H9 (cell line): ENCODE results near the gene NCAM2. TPM values are rescaled to one million over a fixed set of nuclear protein-coding genes. Genes with fewer than 3 reads are reported as not detected.

Experiments
- DNase-seq: peaks from one replicate; pipeline ENCODE4 v3.0.0-alpha.2; 2017
- H2AFZ ChIP-seq: one replicate; pipeline ENCODE4 v1.6.1; 2013; ENCODE audit warnings: mild to moderate bottlenecking, low read length, control low read depth, moderate library complexity
- H2AK5ac ChIP-seq: 2 replicates; pipeline ENCODE4 v1.6.1; 2013; ENCODE audit warnings: low read length, control low read depth, mixed read lengths; ENCODE audit not compliant: insufficient read length
- H2BK120ac ChIP-seq: one replicate; pipeline ENCODE4 v1.6.1; 2013; ENCODE audit warnings: low read depth, mild to moderate bottlenecking, low read length, control low read depth, inconsistent platforms; ENCODE audit not compliant: poor library complexity, severe bottlenecking
- H2BK12ac ChIP-seq: 2 replicates; pipeline ENCODE4 v1.6.1; 2013; ENCODE audit warnings: low read length, control low read depth, mixed read lengths, low read depth; ENCODE audit not compliant: insufficient read length
- H2BK15ac ChIP-seq: 2 replicates; pipeline ENCODE4 v1.6.1; 2013; ENCODE audit warnings: low read depth, low read length, control low read depth
- H2BK20ac ChIP-seq: one replicate; pipeline ENCODE4 v1.6.1; 2013; ENCODE audit warnings: low read depth, mild to moderate bottlenecking, low read length, control low read depth, inconsistent platforms; ENCODE audit not compliant: poor library complexity, severe bottlenecking
- H2BK5ac ChIP-seq: 2 replicates; pipeline ENCODE4 v1.6.1; 2013; ENCODE audit warnings: low read length, control low read depth, mixed read lengths; ENCODE audit not compliant: insufficient read length
- H3K14ac ChIP-seq: 2 replicates; pipeline ENCODE4 v1.6.1; 2013; ENCODE audit warnings: low read length, control low read depth; ENCODE audit not compliant: insufficient read depth
- H3K18ac ChIP-seq: 2 replicates; pipeline ENCODE4 v1.6.1; 2013; ENCODE audit warnings: low read depth, mild to moderate bottlenecking, mixed read lengths, low read length, control low read depth; ENCODE audit not compliant: insufficient read length
- H3K23ac ChIP-seq: 2 replicates; pipeline ENCODE4 v1.6.1; 2013; ENCODE audit warnings: low read length, control low read depth, mixed read lengths, low read depth; ENCODE audit not compliant: insufficient read length
- H3K23me2 ChIP-seq: 2 replicates; pipeline ENCODE4 v1.6.1; 2013; ENCODE audit warnings: low read depth, mild to moderate bottlenecking, mixed read lengths, low read length, control low read depth; ENCODE audit not compliant: insufficient read length, poor library complexity, severe bottlenecking
- H3K27ac ChIP-seq: 2 replicates; pipeline ENCODE4 v1.5.1; 2013; ENCODE audit warnings: low read length, control low read depth, mixed read lengths, low read depth; ENCODE audit not compliant: insufficient read length
- H3K27me3 ChIP-seq: 2 replicates; pipeline ENCODE4 v1.6.1; 2013; ENCODE audit warnings: low read length, control low read depth, inconsistent platforms; ENCODE audit not compliant: insufficient read depth
- H3K4ac ChIP-seq: 2 replicates; pipeline ENCODE4 v1.6.1; 2013; ENCODE audit warnings: low read depth, mild to moderate bottlenecking, control low read depth, inconsistent platforms, low read length, moderate library complexity
- H3K4me1 ChIP-seq: 2 replicates; pipeline ENCODE4 v1.6.1; 2013; ENCODE audit warnings: low read length, control low read depth, inconsistent platforms; ENCODE audit not compliant: insufficient read depth
- H3K4me2 ChIP-seq: 2 replicates; pipeline ENCODE4 v1.6.1; 2013; ENCODE audit warnings: low read length, control low read depth, mixed read lengths; ENCODE audit not compliant: insufficient read length, insufficient read depth
- H3K56ac ChIP-seq: 2 replicates; pipeline ENCODE4 v1.6.1; 2013; ENCODE audit warnings: low read depth, mild to moderate bottlenecking, mixed read lengths, low read length, control low read depth; ENCODE audit not compliant: insufficient read length
- H3K79me1 ChIP-seq: 2 replicates; pipeline ENCODE4 v1.6.1; 2013; ENCODE audit warnings: low read depth, mild to moderate bottlenecking, moderate library complexity, low read length, control low read depth, inconsistent platforms; ENCODE audit not compliant: insufficient read depth, poor library complexity, severe bottlenecking
- H3K79me2 ChIP-seq: 2 replicates; pipeline ENCODE4 v1.6.1; 2013; ENCODE audit warnings: low read length, control low read depth, inconsistent platforms; ENCODE audit not compliant: insufficient read depth
- H3K9ac ChIP-seq: 2 replicates; pipeline ENCODE4 v1.6.1; 2013; ENCODE audit warnings: low read length, control low read depth, mixed read lengths; ENCODE audit not compliant: insufficient read length; ENCODE audit errors: extremely low read depth
- H3K9me3 ChIP-seq: one replicate; pipeline ENCODE4 v1.6.1; 2013; ENCODE audit warnings: low read depth, low read length, inconsistent platforms; ENCODE audit not compliant: control insufficient read depth
- H3T11ph ChIP-seq: one replicate; pipeline ENCODE4 v1.6.1; 2013; ENCODE audit warnings: mild to moderate bottlenecking, low read length, control low read depth, inconsistent platforms
- H4K20me1 ChIP-seq: one replicate; pipeline ENCODE4 v1.6.1; 2013; ENCODE audit not compliant: control insufficient read depth, insufficient read length, insufficient read depth
- H4K5ac ChIP-seq: 2 replicates; pipeline ENCODE4 v1.6.1; 2013; ENCODE audit warnings: low read depth, mild to moderate bottlenecking, mixed read lengths, low read length, control low read depth; ENCODE audit not compliant: insufficient read length
- H4K8ac ChIP-seq: replicated peaks from 2 replicates; pipeline ENCODE4 v1.6.1; 2013; ENCODE audit warnings: low read length, control low read depth, mixed read lengths, low read depth; ENCODE audit not compliant: insufficient read length
- H4K91ac ChIP-seq: 2 replicates; pipeline ENCODE4 v1.6.1; 2013; ENCODE audit warnings: low read depth, mild to moderate bottlenecking, moderate library complexity, mixed read lengths, low read length, control low read depth; ENCODE audit not compliant: insufficient read length
- H3K27ac Mint-ChIP-seq, 3 experiments: 2 replicates in 2 of 3; 3 replicates in 1 of 3; pipeline ENCODE4 v1.8.0; 2020 to 2021; ENCODE audit warnings: mixed read lengths in 3 of 3, mild to moderate bottlenecking in 1 of 3, moderate library complexity in 1 of 3
- H3K27me3 Mint-ChIP-seq: 2 replicates; pipeline ENCODE4 v1.8.0; 2021; ENCODE audit warnings: low read depth, mild to moderate bottlenecking, moderate library complexity, mixed read lengths
- H3K36me3 Mint-ChIP-seq, 3 experiments: 2 replicates in 2 of 3; 3 replicates in 1 of 3; pipeline ENCODE4 v1.8.0; 2020 to 2021; ENCODE audit warnings: low read depth in 3 of 3, mixed read lengths in 3 of 3; ENCODE audit not compliant: insufficient read depth in 1 of 3
- H3K4me1 Mint-ChIP-seq, 2 experiments: 2 replicates each; pipeline ENCODE4 v1.8.0; 2020; ENCODE audit warnings: mixed read lengths in 2 of 2
- H3K4me3 Mint-ChIP-seq, 2 experiments: 2 replicates in 1 of 2; 3 replicates in 1 of 2; pipeline ENCODE4 v1.8.0; 2020 to 2021; ENCODE audit warnings: mild to moderate bottlenecking in 2 of 2, mixed read lengths in 2 of 2, moderate library complexity in 1 of 2
- H3K9me3 Mint-ChIP-seq, 2 experiments: 2 replicates in 1 of 2; 3 replicates in 1 of 2; pipeline ENCODE4 v1.8.0; 2020; ENCODE audit warnings: mild to moderate bottlenecking in 2 of 2, mixed read lengths in 2 of 2, moderate library complexity in 1 of 2
- CTCF ChIP-seq: fragments of 200-600 bp; sonication (generic); conservative IDR thresholded peaks from 3 replicates; pipeline ENCODE4 v1.8.0; 2021; ENCODE audit warnings: antibody characterized with exemption, mild to moderate bottlenecking
- WGBS: extraction: QIAGEN DNeasy Blood & Tissue Kit; methylation state at CpG from one replicate; pipeline ENCODE4 v1.1.7; 2013; ENCODE audit warnings: missing lambda C conversion rate, low lambda C conversion rate, mixed read lengths; ENCODE audit not compliant: insufficient read length; ENCODE audit errors: extremely low coverage; 5-methylcytosine and 5-hydroxymethylcytosine counted together
- total RNA-seq: library from RNA; stranded (reverse); gene quantifications from 2 replicates; pipeline ENCODE4 v1.2.1, GENCODE V29; 2021

NCAM2 gene
- total RNA-seq, 1 experiment from 2014 or later = 2.2 TPM

DNA sequence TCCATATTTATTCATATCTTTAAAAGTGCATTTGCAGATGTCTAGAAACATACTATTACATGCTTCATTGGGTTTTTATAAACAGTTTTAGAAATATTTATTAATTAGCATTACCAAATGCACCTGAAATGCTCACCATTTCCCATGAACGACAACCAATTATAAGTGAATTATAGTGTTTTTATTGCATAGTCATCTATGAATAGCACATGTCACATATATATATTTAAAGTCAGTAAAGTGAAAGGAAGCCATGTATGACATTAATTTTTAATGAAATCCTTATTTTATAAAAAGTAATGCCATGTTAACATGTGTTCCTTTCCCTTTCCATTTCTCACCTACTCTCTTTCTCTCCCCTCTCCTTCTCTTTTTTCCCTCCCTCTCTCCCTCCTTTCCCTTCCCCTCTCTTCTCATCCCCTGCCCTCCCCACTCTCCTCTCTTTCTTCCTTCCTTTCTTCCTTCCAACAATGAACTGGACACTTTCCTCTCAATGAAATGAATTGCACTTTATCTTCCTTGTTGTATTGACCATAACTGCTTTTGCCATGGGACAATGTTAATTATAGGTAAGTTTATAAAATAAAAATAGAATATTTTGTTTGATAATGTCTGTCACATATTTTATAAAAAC, 179.3 kb downstream of the NCAM2 start:
- Mint-ChIP-seq H3K9me3 (no peaks in the 10 kb centered on the region), H3K4me1 (no peaks in the 10 kb centered on the region)
- no peaks in the 10 kb centered on the region for H4K20me1 ChIP-seq

More for the DNA sequence above, 179.3 kb downstream of the NCAM2 start:
- no peak overlapping the region for H2BK120ac ChIP-seq
- no peaks in the 10 kb centered on the region for H3K79me2 ChIP-seq
- no peak overlapping the region for H3K56ac ChIP-seq
- no peak overlapping the region for H3K4ac ChIP-seq
- no peak overlapping the region for H3K27ac ChIP-seq
- H3K23me2 ChIP-seq = no peaks in the 10 kb centered on the region
- H3K79me1 ChIP-seq = no peaks in the 10 kb centered on the region
- no peak overlapping the region for H4K5ac ChIP-seq
- no peaks in the 10 kb centered on the region for H3K27me3 ChIP-seq
- DNase-seq = no peak
- no peaks in the 10 kb centered on the region for H3K9me3 ChIP-seq
- no peaks in the 10 kb centered on the region for H3K36me3 Mint-ChIP-seq
- H3K4me1 ChIP-seq = no peaks in the 10 kb centered on the region
- H3K14ac ChIP-seq = no peak overlapping the region
- no CpG with 5 or more reads among the region's 1 CpG for WGBS
- H3K18ac ChIP-seq = no peak overlapping the region
- H4K8ac ChIP-seq = no peak overlapping the region
- H2AFZ ChIP-seq = no peak overlapping the region
- no peak overlapping the region for H2BK15ac ChIP-seq
- no peak overlapping the region for H2BK20ac ChIP-seq
- no peak overlapping the region for H3K4me3 Mint-ChIP-seq
- H2AK5ac ChIP-seq = no peak overlapping the region
- no peak overlapping the region for H3K4me2 ChIP-seq
- no peak overlapping the region for H3T11ph ChIP-seq
- H2BK5ac ChIP-seq = no peak overlapping the region
- no peak overlapping the region for H2BK12ac ChIP-seq
- H3K27ac Mint-ChIP-seq = no peak overlapping the region
- no peaks in the 10 kb centered on the region for H3K27me3 Mint-ChIP-seq
- no peak overlapping the region for H3K23ac ChIP-seq
- no peak overlapping the region for H3K9ac ChIP-seq
- TF ChIP-seq CTCF = no peak
- H4K91ac ChIP-seq = no peak overlapping the region
